DMS79 treated with DMSO at 0.1 percent for 48 hours (cell line): ENCODE results near the gene SCMH1.

Experiments used
- DNase-seq: peaks from one replicate; lab custom pipeline; 2025; lab: John Stamatoyannopoulos, UW

Gene SCMH1

GRCh38 chr1:41097105-41097504 is 145.0 kb downstream of the SCMH1 start:
- no peak for DNase-seq

GRCh38 chr1:41093826-41094225 is 148.3 kb downstream of the SCMH1 start:
- no peak for DNase-seq

GRCh38 chr1:41086921-41087320 is 155.2 kb downstream of the SCMH1 start:
- DNase-seq: no peak

- no peak for DNase-seq
These were observed 163.5 kb downstream of the SCMH1 start for GRCh38 chr1:41078616-41079015.

- no peak for DNase-seq
These were observed 163.9 kb downstream of the SCMH1 start for GRCh38 chr1:41078193-41078592.

- no peak for DNase-seq
These were observed 168.1 kb downstream of the SCMH1 start for GRCh38 chr1:41073971-41074370.

- DNase-seq: no peak
These were observed 170.1 kb downstream of the SCMH1 start for GRCh38 chr1:41072051-41072450.

- DNase-seq: no peak
These were observed 185.2 kb downstream of the SCMH1 start for GRCh38 chr1:41056907-41057306.

GRCh38 chr1:41053316-41053715 is 188.8 kb downstream of the SCMH1 start:
- no peak for DNase-seq

GRCh38 chr1:41051022-41051421 is 191.1 kb downstream of the SCMH1 start:
- DNase-seq: no peak

GRCh38 chr1:41048540-41048939 is 193.6 kb downstream of the SCMH1 start:
- no peak for DNase-seq

- DNase-seq: no peak
These were observed 195.7 kb downstream of the SCMH1 start for GRCh38 chr1:41046347-41046775.

- no peak for DNase-seq
These were observed 196.4 kb downstream of the SCMH1 start for GRCh38 chr1:41045740-41046139.

- DNase-seq: no peak
These were observed 197.9 kb downstream of the SCMH1 start for GRCh38 chr1:41044187-41044586.

- DNase-seq: no peak
These were observed 200.4 kb downstream of the SCMH1 start for GRCh38 chr1:41041614-41042270.

GRCh38 chr1:41038110-41038509 is 204.0 kb downstream of the SCMH1 start:
- no peak for DNase-seq

- DNase-seq: no peak
These were observed 204.8 kb downstream of the SCMH1 start for GRCh38 chr1:41037116-41037903.

GRCh38 chr1:41033272-41033671 is 208.8 kb downstream of the SCMH1 start:
- no peak for DNase-seq

GRCh38 chr1:41032147-41032546 is 210.0 kb downstream of the SCMH1 start:
- no peak for DNase-seq

- no peak for DNase-seq
These were observed 211.1 kb downstream of the SCMH1 start for GRCh38 chr1:41030872-41031616.

- DNase-seq: no peak
These were observed 214.0 kb downstream of the SCMH1 start for GRCh38 chr1:41028034-41028642.
